ENCODE measurements around the gene RYR3.

DNA sequence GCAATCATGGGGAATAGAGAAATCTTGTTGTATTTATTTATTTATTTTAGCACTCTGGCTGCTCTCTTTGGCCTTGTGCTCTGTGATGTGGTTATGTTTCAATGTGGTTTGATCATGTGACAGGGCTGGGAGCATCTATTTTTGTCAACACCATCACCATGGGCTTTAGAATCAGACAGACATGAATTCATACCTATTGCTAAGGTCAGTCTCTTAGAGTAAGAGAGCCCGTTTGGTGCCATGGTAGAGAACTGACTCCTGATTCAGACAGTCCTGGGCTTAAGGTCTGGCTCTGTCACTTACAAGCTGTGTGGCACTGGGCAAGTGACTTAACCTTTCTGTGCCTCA, 157.0 kb downstream of the RYR3 start:
- TF ChIP-seq PATZ1 (CRISPR knock-in tag; IDR thresholded peaks at IDR 0.05; ENCODE audit: borderline replicate concordance) = no peak
- no peak for TF ChIP-seq SNAI2 (CRISPR knock-in tag; IDR thresholded peaks at IDR 0.05)
- TF ChIP-seq OSR1 (CRISPR knock-in tag; IDR thresholded peaks at IDR 0.05) = no peak
- TF ChIP-seq ZNF565 (CRISPR knock-in tag; conservative IDR thresholded peaks at IDR 0.05; ENCODE audit: low read depth) = no peak
- TF ChIP-seq ZFP3 (CRISPR knock-in tag; IDR thresholded peaks at IDR 0.05) = no peak
- TF ChIP-seq, protein P1, sequence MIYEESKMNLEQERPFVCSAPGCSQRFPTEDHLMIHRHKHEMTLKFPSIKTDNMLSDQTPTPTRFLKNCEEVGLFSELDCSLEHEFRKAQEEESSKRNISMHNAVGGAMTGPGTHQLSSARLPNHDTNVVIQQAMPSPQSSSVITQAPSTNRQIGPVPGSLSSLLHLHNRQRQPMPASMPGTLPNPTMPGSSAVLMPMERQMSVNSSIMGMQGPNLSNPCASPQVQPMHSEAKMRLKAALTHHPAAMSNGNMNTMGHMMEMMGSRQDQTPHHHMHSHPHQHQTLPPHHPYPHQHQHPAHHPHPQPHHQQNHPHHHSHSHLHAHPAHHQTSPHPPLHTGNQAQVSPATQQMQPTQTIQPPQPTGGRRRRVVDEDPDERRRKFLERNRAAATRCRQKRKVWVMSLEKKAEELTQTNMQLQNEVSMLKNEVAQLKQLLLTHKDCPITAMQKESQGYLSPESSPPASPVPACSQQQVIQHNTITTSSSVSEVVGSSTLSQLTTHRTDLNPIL (CRISPR knock-in tag; IDR thresholded peaks at IDR 0.05; ENCODE audit: low read depth) = no peak
- TF ChIP-seq ARNTL (CRISPR knock-in tag; IDR thresholded peaks at IDR 0.05; ENCODE audit: borderline replicate concordance, low read depth) = no peak
- TF ChIP-seq, protein P2, sequence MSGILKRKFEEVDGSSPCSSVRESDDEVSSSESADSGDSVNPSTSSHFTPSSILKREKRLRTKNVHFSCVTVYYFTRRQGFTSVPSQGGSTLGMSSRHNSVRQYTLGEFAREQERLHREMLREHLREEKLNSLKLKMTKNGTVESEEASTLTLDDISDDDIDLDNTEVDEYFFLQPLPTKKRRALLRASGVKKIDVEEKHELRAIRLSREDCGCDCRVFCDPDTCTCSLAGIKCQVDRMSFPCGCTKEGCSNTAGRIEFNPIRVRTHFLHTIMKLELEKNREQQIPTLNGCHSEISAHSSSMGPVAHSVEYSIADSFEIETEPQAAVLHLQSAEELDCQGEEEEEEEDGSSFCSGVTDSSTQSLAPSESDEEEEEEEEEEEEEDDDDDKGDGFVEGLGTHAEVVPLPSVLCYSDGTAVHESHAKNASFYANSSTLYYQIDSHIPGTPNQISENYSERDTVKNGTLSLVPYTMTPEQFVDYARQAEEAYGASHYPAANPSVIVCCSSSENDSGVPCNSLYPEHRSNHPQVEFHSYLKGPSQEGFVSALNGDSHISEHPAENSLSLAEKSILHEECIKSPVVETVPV (CRISPR knock-in tag; IDR thresholded peaks at IDR 0.05) = no peak
- TF ChIP-seq CSDC2 (CRISPR knock-in tag; IDR thresholded peaks at IDR 0.05) = no peak
- TF ChIP-seq ISL1 (CRISPR knock-in tag; IDR thresholded peaks at IDR 0.05) = no peak
